ENCODE measurements around the gene RNF17.

- no peak for TF ChIP-seq CTCF (IDR thresholded peaks at IDR 0.05)
- no peak for TF ChIP-seq POLR2A (IDR thresholded peaks at IDR 0.05; ENCODE audit: low read depth)
Observed at GRCh38 chr13:24744247-24744646, 19.7 kb upstream of the RNF17 start.
